Astrocyte (in vitro differentiated cells and primary cell): ENCODE results near the gene MACC1.

Experiments
- CTCF ChIP-seq: IDR thresholded peaks from 2 replicates; pipeline ENCODE4 v1.5.1; 2011; ENCODE audit warnings: low read depth, mild to moderate bottlenecking, inconsistent platforms, low read length, moderate library complexity; ENCODE audit not compliant: insufficient read depth
- EZH2 ChIP-seq: IDR thresholded peaks from 2 replicates; pipeline ENCODE4 v1.6.1; 2012; ENCODE audit warnings: mild to moderate bottlenecking, low read length, inconsistent platforms; ENCODE audit not compliant: insufficient read depth

- TF ChIP-seq CTCF (no peak), EZH2 (no peak)
These were observed 57.9 kb downstream of the MACC1 start for GRCh38 chr7:20159226-20159747.
